B cell (primary cell): ENCODE measurements around the gene NCOA7. TPM values are rescaled to one million over a fixed set of nuclear protein-coding genes. Genes with fewer than 3 reads are reported as not detected.

Experiments
- ATAC-seq: fragments of 200-7000 bp; cut with Tn5 transposase; one replicate; pipeline ENCODE4 v1.10.0; 2021; ENCODE audit warnings: low read depth, mild to moderate bottlenecking, moderate number of reproducible peaks, moderate library complexity
- CTCF ChIA-PET: fragments of 350-600 bp; sonication (Branson Sonifier 250); formaldehyde crosslinking; loops from one replicate; lab custom pipeline; 2021; ENCODE audit warnings: antibody characterized with exemption, inconsistent platforms; lab: Charles Lee
- POLR2A ChIA-PET: fragments of 350-600 bp; sonication (Branson Sonifier 250); formaldehyde crosslinking; loops from one replicate; lab custom pipeline; 2021; ENCODE audit warnings: antibody characterized with exemption; lab: Charles Lee
- DNase-seq: peaks from one replicate; pipeline ENCODE4 v3.0.0; 2013
- H2AFZ ChIP-seq: 2 replicates; pipeline ENCODE4 v1.6.1; 2012; ENCODE audit warnings: mild to moderate bottlenecking, low read depth, low read length; ENCODE audit not compliant: insufficient read depth, poor library complexity, severe bottlenecking
- H3K27ac ChIP-seq, 2 donors: 1 replicate in 1 of 2; 2 replicates in 1 of 2; pipeline ENCODE4 v1.5.1; 2012 to 2013; ENCODE audit warnings: low read length in 2 of 2, mild to moderate bottlenecking in 2 of 2, moderate library complexity in 1 of 2
- H3K27me3 ChIP-seq, 4 experiments: fragments of 200-600 bp in 1 of 4; sonication (generic) in 1 of 4; replicated peaks in 1 of 4; 1 replicate in 2 of 4; 2 replicates in 2 of 4; pipeline versions ENCODE4 v1.6.1 to v1.7.0; 2013 to 2016; ENCODE audit warnings: low read length in 3 of 4, mild to moderate bottlenecking in 2 of 4, mixed read lengths in 1 of 4, moderate library complexity in 1 of 4; ENCODE audit not compliant: insufficient read depth in 4 of 4, control insufficient read depth in 3 of 4; ENCODE audit errors: control extremely low read depth in 1 of 4
- H3K36me3 ChIP-seq, 2 experiments: replicated peaks in 1 of 2; 1 replicate in 1 of 2; 2 replicates in 1 of 2; pipeline versions ENCODE4 v1.6.1 to v1.7.1; 2013; ENCODE audit warnings: low read length in 1 of 2; ENCODE audit not compliant: insufficient read depth in 2 of 2, control insufficient read depth in 1 of 2; ENCODE audit errors: control extremely low read depth in 1 of 2, extremely low read depth in 1 of 2
- H3K4me1 ChIP-seq, 2 donors: fragments of 200-600 bp in 1 of 2; sonication (generic) in 1 of 2; 1 replicate in 1 of 2; 2 replicates in 1 of 2; pipeline versions ENCODE4 v1.5.1 to v1.6.1; 2013 to 2017; ENCODE audit warnings: low read length in 2 of 2; ENCODE audit not compliant: control insufficient read depth in 2 of 2, insufficient read depth in 2 of 2
- H3K4me2 ChIP-seq: replicated peaks from 2 replicates; pipeline ENCODE3; 2012; ENCODE audit warnings: mild to moderate bottlenecking, low read depth, low read length; ENCODE audit not compliant: poor library complexity, severe bottlenecking
- H3K4me3 ChIP-seq, 5 experiments: fragments of 200-600 bp in 1 of 5; sonication (generic) in 1 of 5; 1 replicate in 3 of 5; 2 replicates in 2 of 5; pipeline versions ENCODE4 v1.5.1 to v1.7.0; 2011 to 2016; ENCODE audit warnings: low read length in 4 of 5, mild to moderate bottlenecking in 4 of 5, low read depth in 2 of 5, control low read depth in 1 of 5, moderate library complexity in 1 of 5; ENCODE audit not compliant: insufficient read depth in 1 of 5; ENCODE audit errors: control extremely low read depth in 1 of 5, extremely low read depth in 1 of 5
- H3K79me2 ChIP-seq: fragments of 200-600 bp; sonication (generic); one replicate; pipeline ENCODE4 v1.6.0; 2016; ENCODE audit warnings: low read length; ENCODE audit not compliant: control insufficient read depth, insufficient read depth
- H3K9ac ChIP-seq: fragments of 200-600 bp; sonication (generic); 2 replicates; pipeline ENCODE4 v1.6.1; 2017; ENCODE audit warnings: mild to moderate bottlenecking, low read length, moderate library complexity
- H3K9me3 ChIP-seq, 3 donors: one replicate each; pipeline versions ENCODE4 v1.6.1 to v1.7.1; 2013; ENCODE audit warnings: low read length in 2 of 3; ENCODE audit not compliant: control insufficient read depth in 2 of 3, insufficient read depth in 1 of 3; ENCODE audit errors: control extremely low read depth in 1 of 3
- H4K20me1 ChIP-seq: 2 replicates; pipeline ENCODE4 v1.6.0; 2012; ENCODE audit warnings: mild to moderate bottlenecking, low read length; ENCODE audit not compliant: insufficient read depth, control insufficient read depth, poor library complexity, severe bottlenecking
- H3K27ac Mint-ChIP-seq: one replicate; pipeline ENCODE4 v1.8.0; 2021; ENCODE audit warnings: mixed read lengths
- H3K27me3 Mint-ChIP-seq: one replicate; pipeline ENCODE4 v1.8.0; 2021; ENCODE audit warnings: mixed read lengths
- H3K4me1 Mint-ChIP-seq: one replicate; pipeline ENCODE4 v1.8.0; 2021; ENCODE audit warnings: mixed read lengths
- H3K4me3 Mint-ChIP-seq: one replicate; pipeline ENCODE4 v1.8.0; 2021; ENCODE audit warnings: mixed read lengths
- H3K9me3 Mint-ChIP-seq: one replicate; pipeline ENCODE4 v1.8.0; 2022; ENCODE audit warnings: mixed read lengths; ENCODE audit not compliant: insufficient read depth
- CTCF ChIP-seq: fragments of 200-600 bp; IDR thresholded peaks from one replicate; pipeline ENCODE4 v1.8.0; 2022; ENCODE audit warnings: antibody characterized with exemption, mild to moderate bottlenecking
- EZH2 ChIP-seq: IDR thresholded peaks from 2 replicates; pipeline ENCODE4 v1.6.1; 2012; ENCODE audit warnings: borderline replicate concordance, low read depth, mild to moderate bottlenecking, moderate library complexity, low read length; ENCODE audit not compliant: insufficient read depth, poor library complexity, severe bottlenecking
- WGBS: methylation state at CpG from one replicate; pipeline ENCODE4 v1.1.5; 2013; ENCODE audit warnings: missing lambda C conversion rate; ENCODE audit not compliant: insufficient coverage; 5-methylcytosine and 5-hydroxymethylcytosine counted together
- intact Hi-C: fragments of 100-400 bp; cut with micrococcal nuclease; formaldehyde crosslinking; loops from one replicate; pipeline ENCODE4 v1.10.0; 2022
- polyA plus RNA-seq: library from polyadenylated mRNA; depleted of rRNA; stranded (reverse); fragments of >200 nt; gene quantifications from 2 replicates; pipeline ENCODE4 v1.2.3, GENCODE V29; 2012
- total RNA-seq, 2 donors: library from RNA; stranded (reverse); fragments of 120-200 nt in 1 of 2; gene quantifications; 1 replicate in 1 of 2; 2 replicates in 1 of 2; pipeline versions ENCODE4 v1.2.3 to v1.2.4, GENCODE V29; 2013 to 2022

NCOA7 gene
- total and polyA plus RNA-seq, 2 donors (not counting 1 experiment from before 2014, with no cell fraction given): 10.9 to 27.4 TPM

DNA sequence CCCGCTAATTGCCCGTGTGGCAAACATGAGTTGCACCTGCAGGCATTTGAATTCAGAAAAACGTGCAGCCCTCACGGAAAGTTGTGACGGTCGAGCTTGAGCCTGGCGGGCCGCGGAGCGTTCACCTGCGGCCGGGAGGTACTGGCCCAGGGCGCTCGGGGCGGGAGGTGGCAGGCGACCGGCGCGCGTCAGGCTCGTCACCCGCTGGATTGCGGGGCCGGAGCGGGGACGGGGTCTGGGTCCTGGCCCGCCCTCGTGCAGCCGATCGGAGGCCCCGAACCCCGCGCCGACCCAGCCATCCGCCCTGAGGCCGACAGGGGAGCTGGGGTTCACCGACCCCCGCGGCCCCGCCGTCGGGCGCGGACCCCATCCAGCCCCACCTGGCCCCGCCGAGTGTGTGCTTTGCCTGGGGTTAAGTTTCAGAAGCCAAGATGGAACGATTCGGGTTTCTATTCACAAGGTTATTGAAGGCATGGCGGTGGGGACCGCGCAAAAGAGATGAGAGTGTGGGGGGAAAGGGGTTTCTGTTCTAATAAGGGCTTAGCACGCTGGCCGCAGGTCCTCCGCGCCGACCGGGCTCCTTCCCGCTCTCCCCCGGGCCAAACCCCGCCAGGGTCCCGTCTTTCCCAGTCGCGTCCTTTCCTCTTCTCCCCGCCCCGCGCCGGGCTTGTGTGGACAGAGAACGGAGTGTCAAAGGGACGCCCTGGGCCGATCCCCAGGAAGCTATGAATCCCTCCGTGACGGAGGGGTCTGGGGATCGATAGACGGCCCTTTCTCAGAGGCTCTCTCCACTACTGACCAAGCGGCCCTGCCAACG, 43.0 kb upstream of the NCOA7 start:
- no peak for ATAC-seq
- intact Hi-C loops: loop anchor here (1.0 to 2.0 kb wide), 4 partner anchors 43 to 1519 kb away; partner anchors contain the start of genes HINT3, NCOA7 and RNF146
- H3K27ac ChIP-seq: peak overlapping the region in 1 of 2 donors; percentile 23

More for the DNA sequence above, 43.0 kb upstream of the NCOA7 start:
- Histone ChIP-seq H3K36me3 (no peaks in the 10 kb centered on the region), H2AFZ (peak overlapping the region; percentile 80), H3K4me3 (peak overlapping the region; percentile 41 to 75 (median 73)), H3K27me3 (peaks cover 0 to 60% (median 46%) of the 10 kb centered on the region in 4 experiments), H3K9me3 (peaks cover 0 to 13% (median 0%) of the 10 kb centered on the region in 3 donors), H3K4me1 (peaks cover 35 to 42% of the 10 kb centered on the region in 2 donors), H3K79me2 (no peaks in the 10 kb centered on the region), H4K20me1 (no peaks in the 10 kb centered on the region), H3K4me2 (peak overlapping the region; percentile 97), H3K9ac (peak overlapping the region; percentile 73)
- no peaks in the 10 kb centered on the region for H3K9me3 Mint-ChIP-seq
- peak; percentile 69 for DNase-seq
- CTCF ChIA-PET: interaction anchor here (0.6 to 14.0 kb wide), 6 partner anchors 31 to 438 kb away, joined by 3 to 375 read pairs (median 3); partner anchors contain the start of gene HINT3
- TF ChIP-seq EZH2: peak; percentile 98
- no peak for TF ChIP-seq CTCF
- WGBS: 1% methylated on average over 74 of the region's 76 CpGs
- H3K4me3 Mint-ChIP-seq: peak overlapping the region; percentile 92
- POLR2A ChIA-PET: no interaction called here
- peaks cover 37% of the 10 kb centered on the region for H3K4me1 Mint-ChIP-seq
- H3K27ac Mint-ChIP-seq: peak overlapping the region; percentile 33
- H3K27me3 Mint-ChIP-seq: peaks cover 59% of the 10 kb centered on the region
